MM.1S (cell line): ENCODE data around the gene LITAF.

ENCODE experiments used
- CTCF ChIP-seq: fragments of 300-600 bp; sonication (generic); IDR thresholded peaks from 2 replicates; pipeline ENCODE4 v1.5.1; 2016; ENCODE audit warnings: antibody characterized with exemption, low read length, mixed read lengths
- EZH2 ChIP-seq: fragments of 300-600 bp; sonication (generic); optimal IDR thresholded peaks from 2 replicates; pipeline ENCODE3; 2017; ENCODE audit warnings: low read depth, mild to moderate bottlenecking, antibody characterized with exemption, low read length, mixed read lengths

- TF ChIP-seq CTCF (no peak), EZH2 (no peak)
These were observed 35.4 kb upstream of the LITAF start for GRCh38 chr16:11621920-11622651.
